ENCODE results near the gene RNF213.

DNA sequence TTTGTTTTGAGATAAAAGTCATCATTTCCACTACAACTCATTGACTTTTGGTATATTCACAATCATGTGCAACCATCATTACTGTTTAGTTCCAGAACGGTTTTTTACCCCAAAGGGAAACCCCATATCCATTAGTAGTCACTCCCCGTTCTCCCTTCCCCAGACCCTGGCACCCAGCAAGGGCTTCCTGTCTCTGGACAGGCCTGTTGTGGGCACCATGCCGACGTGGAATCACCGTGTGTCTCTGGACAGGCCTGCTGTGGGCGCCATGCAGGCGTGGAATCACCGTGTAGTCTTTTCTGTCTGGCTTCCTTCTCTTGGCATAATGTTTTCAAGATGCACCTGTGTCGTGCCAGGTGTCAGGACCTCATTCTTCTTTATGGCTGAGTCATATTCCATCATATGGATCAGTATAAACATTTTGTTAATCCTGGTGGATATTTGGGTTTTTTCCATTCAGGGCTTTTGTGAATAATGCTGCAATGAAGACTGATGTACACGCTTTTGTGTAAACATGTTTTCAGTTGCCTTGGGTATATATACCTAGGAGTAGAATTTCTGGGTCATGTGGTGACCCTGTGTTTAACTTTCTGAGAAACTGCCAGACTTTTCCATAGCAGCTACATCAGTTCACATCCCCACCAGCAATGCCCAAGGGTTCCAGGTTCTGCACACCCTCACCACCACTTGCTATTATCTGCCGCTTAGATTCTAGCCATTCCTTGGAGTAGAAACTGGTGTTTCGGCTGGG, 173.4 kb downstream of the RNF213 start:
- TF ChIP-seq, protein P1, sequence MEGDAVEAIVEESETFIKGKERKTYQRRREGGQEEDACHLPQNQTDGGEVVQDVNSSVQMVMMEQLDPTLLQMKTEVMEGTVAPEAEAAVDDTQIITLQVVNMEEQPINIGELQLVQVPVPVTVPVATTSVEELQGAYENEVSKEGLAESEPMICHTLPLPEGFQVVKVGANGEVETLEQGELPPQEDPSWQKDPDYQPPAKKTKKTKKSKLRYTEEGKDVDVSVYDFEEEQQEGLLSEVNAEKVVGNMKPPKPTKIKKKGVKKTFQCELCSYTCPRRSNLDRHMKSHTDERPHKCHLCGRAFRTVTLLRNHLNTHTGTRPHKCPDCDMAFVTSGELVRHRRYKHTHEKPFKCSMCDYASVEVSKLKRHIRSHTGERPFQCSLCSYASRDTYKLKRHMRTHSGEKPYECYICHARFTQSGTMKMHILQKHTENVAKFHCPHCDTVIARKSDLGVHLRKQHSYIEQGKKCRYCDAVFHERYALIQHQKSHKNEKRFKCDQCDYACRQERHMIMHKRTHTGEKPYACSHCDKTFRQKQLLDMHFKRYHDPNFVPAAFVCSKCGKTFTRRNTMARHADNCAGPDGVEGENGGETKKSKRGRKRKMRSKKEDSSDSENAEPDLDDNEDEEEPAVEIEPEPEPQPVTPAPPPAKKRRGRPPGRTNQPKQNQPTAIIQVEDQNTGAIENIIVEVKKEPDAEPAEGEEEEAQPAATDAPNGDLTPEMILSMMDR (IDR thresholded peaks at IDR 0.05; ENCODE audit: low read length), result no peak
- no peak for TF ChIP-seq EZH2phosphoT487 (IDR thresholded peaks at IDR 0.05; ENCODE audit: low read length)
